Hepatocyte (in vitro differentiated cells): Measurements from ENCODE around the gene PRKAG1.

Experiments used
- CTCF ChIP-seq: fragments of 200-600 bp; sonication (generic); IDR thresholded peaks from 2 replicates; pipeline ENCODE4 v1.5.1; 2016; ENCODE audit warnings: antibody characterized with exemption, mild to moderate bottlenecking; ENCODE audit not compliant: poor library complexity
- EZH2 ChIP-seq: fragments of 200-600 bp; sonication (generic); IDR thresholded peaks from 2 replicates; pipeline ENCODE4 v1.6.1; 2016; ENCODE audit warnings: antibody characterized with exemption, mild to moderate bottlenecking, borderline replicate concordance

- TF ChIP-seq CTCF: no peak
- TF ChIP-seq EZH2: no peak
These were observed 27.1 kb downstream of the PRKAG1 start for GRCh38 chr12:48991247-48992050.
